KMS-11 (cell line): Measurements from ENCODE around the gene BMS1.
"Not testable (repeated sequence)": the region's sequence is repeated elsewhere in the genome, so short reads cannot be mapped to it uniquely, and the experiment has no call there.

Experiments used
- H2AFZ ChIP-seq: fragments of 200-600 bp; sonication (generic); 2 replicates; pipeline ENCODE4 v1.6.1; 2016; ENCODE audit warnings: antibody characterized with exemption, mixed run types, low read depth
- H3K27ac ChIP-seq: fragments of 200-600 bp; sonication (generic); 2 replicates; pipeline ENCODE4 v1.6.1; 2016; ENCODE audit warnings: mild to moderate bottlenecking, mixed run types
- H3K27me3 ChIP-seq: fragments of 200-600 bp; sonication (generic); 2 replicates; pipeline ENCODE4 v1.6.1; 2017; ENCODE audit warnings: mild to moderate bottlenecking, low read depth, mixed run types, moderate library complexity; ENCODE audit not compliant: insufficient read depth
- H3K36me3 ChIP-seq: fragments of 200-600 bp; sonication (generic); 2 replicates; pipeline ENCODE4 v1.6.1; 2017; ENCODE audit warnings: mild to moderate bottlenecking, mixed run types; ENCODE audit not compliant: insufficient read depth
- H3K4me1 ChIP-seq: fragments of 200-600 bp; sonication (generic); 2 replicates; pipeline ENCODE4 v1.6.1; 2016; ENCODE audit warnings: mild to moderate bottlenecking, low read depth, mixed run types; ENCODE audit not compliant: poor library complexity, severe bottlenecking
- H3K4me2 ChIP-seq: fragments of 200-600 bp; sonication (generic); 2 replicates; pipeline ENCODE4 v1.7.0; 2016; ENCODE audit warnings: mild to moderate bottlenecking, mixed run types
- H3K4me3 ChIP-seq: fragments of 200-600 bp; sonication (generic); IDR thresholded peaks from 2 replicates; pipeline ENCODE4 v1.6.1; 2017; ENCODE audit warnings: low read depth, low read length, mixed read lengths; ENCODE audit not compliant: insufficient read depth
- H3K79me2 ChIP-seq: fragments of 200-600 bp; sonication (generic); 2 replicates; pipeline ENCODE4 v1.6.1; 2016; ENCODE audit warnings: low read depth, mixed run types; ENCODE audit not compliant: insufficient read depth
- H3K9ac ChIP-seq: fragments of 200-600 bp; sonication (generic); 2 replicates; pipeline ENCODE4 v1.6.1; 2016; ENCODE audit warnings: mild to moderate bottlenecking, mixed run types
- H4K20me1 ChIP-seq: fragments of 200-600 bp; sonication (generic); 2 replicates; pipeline ENCODE4 v1.6.1; 2016; ENCODE audit warnings: mild to moderate bottlenecking, mixed run types; ENCODE audit not compliant: insufficient read depth
- TF ChIP-seq, protein P1 (sequence below): fragments of 200-600 bp; sonication (generic); conservative IDR thresholded peaks from 2 replicates; pipeline ENCODE4 v1.6.1; 2017; ENCODE audit warnings: low read depth, mild to moderate bottlenecking, antibody characterized with exemption, low read length, moderate library complexity, mixed read lengths

The BMS1 gene

DNA sequence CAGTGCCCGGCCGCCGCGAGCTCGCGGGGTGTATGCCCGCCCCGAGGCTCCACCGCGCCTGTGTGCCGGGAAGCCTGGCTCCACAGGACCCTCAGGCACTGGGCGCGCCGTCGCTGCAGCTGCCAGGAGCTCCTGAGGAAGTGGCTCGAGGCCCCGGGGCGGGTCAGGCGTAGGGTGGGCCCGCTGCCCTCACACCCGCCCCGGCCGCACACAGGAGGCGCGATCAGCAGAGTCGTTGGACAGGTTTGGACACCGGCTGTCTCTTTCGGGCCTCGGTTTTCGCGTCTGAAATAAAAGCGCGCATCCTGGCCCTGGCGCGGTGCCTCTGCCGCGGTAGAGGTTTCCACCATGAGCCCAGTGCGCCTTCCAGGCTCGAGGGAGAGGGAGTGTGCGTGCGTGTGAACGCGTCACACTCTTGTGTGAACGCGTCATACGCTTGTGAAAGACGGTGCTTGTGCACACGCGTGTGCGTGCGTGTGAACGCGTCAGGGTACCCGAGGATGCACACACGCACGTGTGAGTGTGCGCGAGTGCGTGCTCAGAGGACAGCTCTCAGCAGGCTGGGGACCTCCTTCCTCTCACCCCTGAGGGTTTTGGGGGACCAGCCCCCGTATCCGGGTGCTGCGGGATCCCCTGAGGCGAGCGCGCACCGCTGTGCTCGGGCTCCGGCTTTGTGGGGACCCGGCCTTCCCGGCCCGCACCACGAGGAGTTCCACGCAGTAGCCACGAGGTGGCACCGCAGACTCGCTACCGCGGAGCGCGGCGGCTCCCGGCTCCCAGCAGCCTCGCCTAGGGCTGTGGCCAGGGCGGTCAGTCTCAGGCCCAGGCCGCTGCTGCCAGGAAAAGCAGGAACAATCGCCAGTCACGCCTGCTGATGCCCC is 83.8 kb downstream of the BMS1 start:
- H3K4me2 ChIP-seq = no peak overlapping the region
- H3K79me2 ChIP-seq = no peaks in the 10 kb centered on the region
- H4K20me1 ChIP-seq = no peaks in the 10 kb centered on the region
- no peak overlapping the region for H3K27ac ChIP-seq
- no peak overlapping the region for H3K9ac ChIP-seq
- H3K27me3 ChIP-seq = no peaks in the 10 kb centered on the region
- TF ChIP-seq, protein P1, sequence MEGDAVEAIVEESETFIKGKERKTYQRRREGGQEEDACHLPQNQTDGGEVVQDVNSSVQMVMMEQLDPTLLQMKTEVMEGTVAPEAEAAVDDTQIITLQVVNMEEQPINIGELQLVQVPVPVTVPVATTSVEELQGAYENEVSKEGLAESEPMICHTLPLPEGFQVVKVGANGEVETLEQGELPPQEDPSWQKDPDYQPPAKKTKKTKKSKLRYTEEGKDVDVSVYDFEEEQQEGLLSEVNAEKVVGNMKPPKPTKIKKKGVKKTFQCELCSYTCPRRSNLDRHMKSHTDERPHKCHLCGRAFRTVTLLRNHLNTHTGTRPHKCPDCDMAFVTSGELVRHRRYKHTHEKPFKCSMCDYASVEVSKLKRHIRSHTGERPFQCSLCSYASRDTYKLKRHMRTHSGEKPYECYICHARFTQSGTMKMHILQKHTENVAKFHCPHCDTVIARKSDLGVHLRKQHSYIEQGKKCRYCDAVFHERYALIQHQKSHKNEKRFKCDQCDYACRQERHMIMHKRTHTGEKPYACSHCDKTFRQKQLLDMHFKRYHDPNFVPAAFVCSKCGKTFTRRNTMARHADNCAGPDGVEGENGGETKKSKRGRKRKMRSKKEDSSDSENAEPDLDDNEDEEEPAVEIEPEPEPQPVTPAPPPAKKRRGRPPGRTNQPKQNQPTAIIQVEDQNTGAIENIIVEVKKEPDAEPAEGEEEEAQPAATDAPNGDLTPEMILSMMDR = no peak
- no peak overlapping the region for H2AFZ ChIP-seq
- no peak overlapping the region for H3K4me3 ChIP-seq
- no peaks in the 10 kb centered on the region for H3K36me3 ChIP-seq
- H3K4me1 ChIP-seq = no peaks in the 10 kb centered on the region

DNA sequence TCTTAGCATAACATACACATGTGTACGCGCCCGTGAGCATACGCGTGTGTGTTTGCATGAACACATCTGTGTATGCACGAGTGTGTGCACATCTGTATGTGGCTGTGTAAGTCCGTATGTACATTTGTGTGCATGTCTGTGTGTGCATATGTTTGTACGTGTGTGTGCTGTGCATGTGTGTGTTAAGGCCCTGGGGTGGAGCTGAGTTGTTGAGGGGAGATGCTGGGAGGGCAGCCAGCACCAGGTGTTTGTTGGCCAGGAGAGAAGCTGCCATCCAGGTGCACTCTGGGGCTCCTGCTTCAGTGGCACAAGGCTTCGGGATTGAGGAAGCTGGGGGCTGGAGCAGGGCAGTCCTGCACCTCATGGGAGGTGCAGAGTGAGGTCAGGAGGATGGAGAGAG is 85.0 kb downstream of the BMS1 start:
- Histone ChIP-seq H3K4me2 (no peak overlapping the region), H3K27ac (no peak overlapping the region), H3K4me3 (no peak overlapping the region), H4K20me1 (no peaks in the 10 kb centered on the region), H3K9ac (no peak overlapping the region), H3K36me3 (no peaks in the 10 kb centered on the region), H3K79me2 (no peaks in the 10 kb centered on the region), H2AFZ (no peak overlapping the region), H3K4me1 (no peaks in the 10 kb centered on the region), H3K27me3 (no peaks in the 10 kb centered on the region)
- TF ChIP-seq, protein P1 = no peak

DNA sequence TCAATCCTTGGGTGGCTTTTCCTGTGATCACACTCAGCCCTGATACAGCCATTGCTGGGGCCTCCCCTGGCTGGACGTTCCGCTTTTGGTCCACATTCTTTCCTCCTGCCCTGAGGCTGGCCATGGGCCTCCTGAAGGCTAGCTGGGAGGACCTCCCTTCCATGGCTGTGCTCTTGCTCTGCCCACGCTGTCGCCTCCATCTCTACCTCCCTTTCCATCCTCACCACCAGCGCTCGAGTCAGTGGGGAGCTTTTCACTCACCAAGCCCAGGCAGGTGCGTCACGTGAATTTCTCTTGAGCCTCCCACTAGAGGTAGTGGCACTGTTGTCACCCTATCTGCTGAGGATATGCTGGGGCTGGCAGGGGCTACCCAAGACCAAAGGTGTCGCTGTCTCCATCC is 85.9 kb downstream of the BMS1 start:
- Histone ChIP-seq H3K4me3 (no peak overlapping the region), H3K79me2 (no peaks in the 10 kb centered on the region), H4K20me1 (no peaks in the 10 kb centered on the region), H3K9ac (no peak overlapping the region), H2AFZ (no peak overlapping the region), H3K27me3 (no peaks in the 10 kb centered on the region), H3K4me2 (no peak overlapping the region), H3K36me3 (no peaks in the 10 kb centered on the region), H3K4me1 (no peaks in the 10 kb centered on the region), H3K27ac (no peak overlapping the region)
- TF ChIP-seq, protein P1 = no peak

DNA sequence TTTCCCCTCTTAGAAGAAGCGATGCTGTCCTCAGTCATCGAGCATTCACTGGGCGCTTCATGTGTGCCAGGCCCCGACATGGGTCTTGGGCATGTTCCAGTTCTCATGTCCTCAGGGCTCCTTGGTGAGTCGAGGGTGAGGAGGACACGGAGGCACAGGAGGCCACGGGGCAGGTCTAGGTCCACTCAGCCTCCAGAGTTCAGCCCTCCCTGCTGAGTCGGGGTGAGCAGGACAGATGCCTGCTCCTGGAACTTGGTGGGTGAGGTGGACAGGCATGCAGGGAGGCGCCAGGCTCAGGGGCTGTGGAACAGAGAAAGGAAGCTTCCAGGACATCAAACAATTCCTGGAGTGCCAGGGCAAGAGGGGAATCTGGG is 87.4 kb downstream of the BMS1 start:
- H3K36me3 ChIP-seq = no peaks in the 10 kb centered on the region
- no peaks in the 10 kb centered on the region for H3K79me2 ChIP-seq
- H2AFZ ChIP-seq = no peak overlapping the region
- no peak overlapping the region for H3K4me3 ChIP-seq
- H4K20me1 ChIP-seq = no peaks in the 10 kb centered on the region
- no peaks in the 10 kb centered on the region for H3K27me3 ChIP-seq
- H3K27ac ChIP-seq = no peak overlapping the region
- H3K4me2 ChIP-seq = no peak overlapping the region
- no peaks in the 10 kb centered on the region for H3K4me1 ChIP-seq
- TF ChIP-seq, protein P1 = no peak
- H3K9ac ChIP-seq = no peak overlapping the region

DNA sequence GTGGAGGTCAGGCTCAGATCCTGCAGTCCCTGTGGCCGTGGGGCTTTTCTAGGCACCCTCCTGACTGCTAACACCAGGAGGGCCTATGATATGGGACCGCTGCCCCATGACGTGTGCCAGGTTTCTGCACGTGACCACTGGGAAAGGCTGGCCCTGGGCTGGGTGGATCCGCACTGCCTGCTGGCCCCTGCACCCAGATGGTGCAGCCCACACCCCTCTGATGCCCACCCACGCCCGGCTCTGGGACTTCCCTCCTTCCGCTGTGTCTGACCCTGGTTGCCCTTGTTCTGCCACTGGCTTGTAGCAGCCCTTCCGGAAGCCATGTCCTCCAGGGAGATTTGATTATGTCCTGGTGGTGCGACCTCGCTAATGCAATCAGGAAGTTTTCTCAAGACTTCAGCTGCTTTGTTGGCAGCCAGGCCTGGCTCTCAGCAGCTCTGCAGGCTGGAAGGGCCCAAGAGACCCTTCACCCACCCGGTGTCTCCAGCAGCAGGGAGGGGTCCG is 88.6 kb downstream of the BMS1 start:
- H3K4me3 ChIP-seq, H3K27me3 ChIP-seq, H3K4me1 ChIP-seq, H2AFZ ChIP-seq, H3K79me2 ChIP-seq, H3K27ac ChIP-seq, H3K4me2 ChIP-seq, H3K9ac ChIP-seq, H3K36me3 ChIP-seq, H4K20me1 ChIP-seq: not testable (repeated sequence)
